Stimulated activated CD8-positive, alpha-beta memory T cell treated with anti-CD3 and anti-CD28 coated beads, Interleukin-7, amount 100 ng/mL, for 1 hour (primary cell): ENCODE data around the gene RFC2.
"Not testable (repeated sequence)": the region's sequence is repeated elsewhere in the genome, so short reads cannot be mapped to it uniquely, and the experiment has no call there.

Experiments
- DNase-seq, 2 donors: peaks; one replicate each; pipeline ENCODE4 v3.0.0-alpha.2; 2020; ENCODE audit warnings: low read depth in 2 of 2

Gene RFC2

DNA sequence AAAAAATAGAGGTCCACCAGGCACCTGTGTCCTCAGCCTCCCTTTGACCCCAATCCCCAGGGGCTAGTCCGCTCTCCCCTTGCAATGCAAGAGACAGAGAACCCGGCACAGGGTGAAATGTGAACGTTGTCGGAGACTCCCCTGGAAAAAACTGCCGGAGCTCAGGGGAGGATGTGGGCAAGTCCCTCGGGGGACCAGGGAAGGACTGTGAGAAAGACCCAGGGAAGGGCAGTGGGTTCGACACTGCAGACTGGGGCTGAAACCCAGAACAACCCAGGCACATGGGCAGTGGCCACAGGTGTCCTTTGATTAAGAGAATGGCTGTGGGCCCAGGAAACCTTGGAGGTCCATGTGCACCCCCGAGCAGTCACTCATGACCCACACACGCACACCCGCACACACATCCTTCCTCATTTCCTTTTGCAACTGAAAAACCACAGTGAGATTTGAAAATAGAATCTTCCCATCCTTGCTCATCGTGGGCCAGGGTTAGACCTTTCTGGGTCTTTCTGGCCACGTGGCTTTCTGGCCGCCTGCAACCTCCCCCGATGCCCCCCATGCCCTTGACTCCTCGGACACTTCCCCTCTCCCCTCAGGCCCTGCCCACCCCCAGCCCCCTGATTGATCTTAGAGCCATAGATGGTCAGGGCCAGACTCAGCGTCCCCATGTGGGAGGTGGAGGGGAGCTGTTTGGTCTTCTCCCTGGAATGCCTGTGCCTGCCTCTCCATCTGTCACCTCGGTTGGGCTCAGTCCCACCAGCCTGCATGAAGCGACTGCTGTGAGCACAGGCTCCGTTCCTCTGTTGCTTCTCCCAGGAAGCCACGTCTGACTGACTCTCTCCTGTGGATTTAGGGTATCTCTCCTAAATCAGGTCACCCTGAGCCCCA, 36.5 kb downstream of the RFC2 start:
- no peak for DNase-seq

DNA sequence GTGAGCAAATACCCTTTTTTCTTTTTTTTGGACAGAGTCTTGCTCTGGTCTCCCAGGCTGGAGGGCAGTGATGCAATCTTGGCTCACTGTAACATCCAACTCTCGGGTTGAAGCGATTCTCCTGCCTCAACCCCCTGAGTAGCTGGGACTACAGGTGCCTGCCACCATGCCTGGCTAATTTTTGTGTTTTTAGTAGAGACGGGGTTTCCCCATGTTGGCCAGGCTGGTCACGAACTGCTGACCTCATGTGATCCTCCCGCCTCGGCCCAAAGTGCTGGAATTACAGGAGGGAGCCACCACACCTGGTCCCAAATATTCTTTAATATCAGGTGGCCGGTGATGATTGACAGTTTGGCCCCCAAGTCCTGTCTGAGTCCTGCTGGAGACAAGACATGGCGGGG, 37.8 kb downstream of the RFC2 start:
- DNase-seq: no peak

DNA sequence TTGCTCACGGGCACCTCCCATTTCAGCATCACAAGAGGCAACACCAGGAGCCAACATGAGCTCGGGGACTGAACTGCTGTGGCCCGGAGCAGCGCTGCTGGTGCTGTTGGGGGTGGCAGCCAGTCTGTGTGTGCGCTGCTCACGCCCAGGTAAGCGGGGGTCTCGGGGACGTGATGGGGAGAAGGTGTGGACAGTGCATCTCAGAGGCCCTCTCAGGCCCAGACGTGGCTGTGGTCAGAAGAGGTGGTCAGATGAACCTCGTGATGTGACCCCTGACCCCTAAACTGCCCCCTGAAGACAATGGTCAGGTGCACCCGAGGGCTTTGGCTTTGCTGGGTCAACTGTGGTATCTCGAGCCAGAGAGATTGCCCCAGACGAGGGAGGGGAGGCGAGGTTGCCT, 38.3 kb downstream of the RFC2 start:
- DNase-seq: no peak

DNA sequence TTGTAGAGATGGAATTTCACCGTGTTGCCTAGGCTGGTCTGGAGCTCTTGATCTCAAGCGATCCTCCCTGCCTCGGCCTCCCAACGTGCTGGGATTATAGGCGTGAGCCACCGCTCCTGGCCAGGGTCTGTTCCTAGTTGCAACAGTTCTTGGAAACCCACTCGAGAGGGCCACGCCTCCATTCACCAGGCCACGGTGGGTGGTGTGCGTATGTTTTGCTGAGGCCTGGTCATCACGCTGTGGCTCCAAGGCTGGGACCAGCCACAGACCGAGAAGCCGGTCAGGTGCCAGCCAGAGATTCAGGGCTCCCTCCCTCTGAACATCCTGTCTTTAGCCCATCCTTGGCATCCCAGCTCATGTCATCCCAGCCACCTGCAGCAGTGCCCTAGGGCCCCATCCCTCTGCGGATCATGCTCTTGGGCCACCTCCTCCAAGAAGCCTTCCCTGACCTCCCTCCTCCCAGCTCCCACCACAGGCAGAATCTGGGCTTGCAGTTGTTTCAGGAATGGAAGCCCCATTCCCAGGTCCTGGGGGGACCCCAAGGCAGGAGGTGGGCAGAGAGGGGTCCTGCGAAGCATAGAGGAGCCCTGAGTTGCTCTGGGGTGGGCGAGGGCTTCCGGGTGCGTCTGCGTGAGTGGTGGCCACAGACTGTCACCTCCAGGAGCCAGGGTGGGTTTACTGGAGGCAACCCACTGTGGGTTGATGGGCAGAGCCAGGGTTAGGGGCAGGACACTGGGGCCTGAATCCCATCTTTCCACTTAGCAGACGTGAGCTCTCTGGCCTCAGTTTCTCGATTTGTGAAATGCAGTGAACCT, 39.2 kb downstream of the RFC2 start:
- DNase-seq: no peak

DNA sequence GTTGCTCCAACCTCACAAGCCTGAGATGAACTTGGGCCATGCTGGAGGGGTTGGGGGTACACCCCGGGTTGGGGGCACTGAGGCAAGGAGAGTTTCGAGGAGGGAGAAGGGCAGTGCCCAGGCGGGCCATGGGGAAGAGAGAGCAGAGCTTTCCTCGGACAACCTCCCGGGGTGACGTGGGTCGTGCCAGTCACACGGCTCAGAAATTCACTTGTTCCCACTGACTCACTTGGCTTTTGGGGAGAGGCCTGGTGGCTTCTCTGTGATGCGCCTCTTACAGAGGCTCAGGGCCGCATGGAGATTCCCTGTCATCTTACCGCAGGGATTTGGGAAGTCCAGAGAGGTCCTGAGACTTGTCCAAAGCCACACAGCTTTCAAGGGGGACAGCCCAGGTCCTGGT, 41.5 kb downstream of the RFC2 start:
- no peak for DNase-seq

DNA sequence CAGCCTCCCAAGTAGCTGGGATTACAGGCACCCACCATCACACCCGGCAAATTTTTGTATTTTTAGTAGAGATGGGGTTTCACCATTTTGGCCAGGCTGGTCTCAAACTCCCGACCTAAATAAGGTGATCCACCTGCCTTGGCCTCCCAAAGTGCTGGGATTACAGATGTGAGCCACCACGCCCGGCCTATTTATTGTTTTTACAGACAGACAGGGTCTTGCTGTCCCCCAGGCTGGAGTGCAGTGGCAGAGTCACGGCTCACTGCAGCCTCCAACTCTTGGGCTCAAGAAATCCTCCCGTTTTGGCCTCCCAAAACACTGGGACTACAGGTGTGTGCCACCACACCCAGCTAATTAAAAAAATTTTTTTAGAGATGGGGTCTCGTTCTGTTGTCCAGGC, 46.0 kb downstream of the RFC2 start:
- not testable (repeated sequence) for DNase-seq

DNA sequence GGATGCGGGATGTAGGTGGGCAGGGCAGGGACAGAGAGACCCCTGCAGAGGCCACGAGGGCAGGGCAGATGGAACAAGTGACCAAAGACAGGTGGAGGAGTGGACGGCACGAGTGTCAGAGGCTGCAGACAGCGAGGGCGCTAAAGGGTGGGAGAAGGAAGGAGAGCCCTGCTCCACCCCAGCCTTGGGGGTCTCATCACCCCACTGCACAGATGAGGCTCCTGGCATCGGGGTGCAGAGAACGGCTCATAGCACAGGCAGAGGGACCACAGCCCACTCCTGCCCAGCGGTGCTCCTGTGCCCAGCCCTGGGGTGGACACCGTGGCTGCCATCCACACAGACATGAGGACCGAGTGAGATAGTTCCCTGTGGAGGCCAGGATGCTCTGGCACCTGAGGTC, 46.6 kb downstream of the RFC2 start:
- no peak for DNase-seq

DNA sequence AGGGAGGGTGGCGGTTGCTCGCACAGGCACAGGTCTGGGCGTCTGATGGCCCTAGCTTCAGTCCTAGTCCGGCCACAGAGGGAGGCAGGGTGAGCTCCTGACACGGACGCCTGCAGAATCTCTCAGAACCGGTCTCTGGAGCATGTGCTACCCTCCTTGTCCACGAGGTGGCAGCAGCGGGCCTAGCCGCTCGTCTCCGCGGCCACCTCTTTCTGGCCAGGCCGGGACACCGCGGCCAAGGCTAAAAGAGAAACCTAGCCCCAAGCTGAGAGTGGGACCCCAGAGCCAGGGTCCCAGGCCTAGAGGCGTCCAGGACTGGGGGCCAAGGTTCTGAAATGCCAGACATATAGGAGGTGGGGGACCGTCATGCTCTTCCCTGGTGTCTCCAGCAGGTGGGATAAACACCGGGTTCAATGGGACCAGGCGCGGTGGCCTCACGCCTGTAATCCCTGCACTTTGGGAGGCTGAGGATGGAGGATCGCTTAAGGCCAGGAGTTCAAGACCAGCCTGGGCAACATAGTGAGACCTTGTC, 47.5 kb downstream of the RFC2 start:
- DNase-seq: peak; percentile 51 to 71

DNA sequence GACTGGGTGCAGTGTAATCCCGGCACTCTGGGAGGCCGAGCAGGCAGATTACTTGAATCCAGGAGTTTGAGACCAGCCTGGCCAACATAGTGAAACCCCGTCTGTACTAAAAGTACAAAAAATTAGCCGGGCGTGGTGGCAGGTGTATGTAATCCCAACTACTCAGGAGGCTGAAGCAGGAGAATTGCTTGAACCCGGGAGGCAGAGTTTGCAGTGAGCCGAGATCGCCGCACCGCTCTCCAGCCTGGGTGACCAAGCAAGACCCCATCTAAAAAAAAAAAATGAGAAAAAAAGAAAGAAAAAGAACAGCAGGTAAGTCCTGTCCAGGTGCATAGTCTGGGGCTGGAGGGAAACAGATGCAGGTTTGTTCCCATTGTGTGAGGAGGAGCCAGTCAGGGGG, 48.1 kb downstream of the RFC2 start:
- not testable (repeated sequence) for DNase-seq

DNA sequence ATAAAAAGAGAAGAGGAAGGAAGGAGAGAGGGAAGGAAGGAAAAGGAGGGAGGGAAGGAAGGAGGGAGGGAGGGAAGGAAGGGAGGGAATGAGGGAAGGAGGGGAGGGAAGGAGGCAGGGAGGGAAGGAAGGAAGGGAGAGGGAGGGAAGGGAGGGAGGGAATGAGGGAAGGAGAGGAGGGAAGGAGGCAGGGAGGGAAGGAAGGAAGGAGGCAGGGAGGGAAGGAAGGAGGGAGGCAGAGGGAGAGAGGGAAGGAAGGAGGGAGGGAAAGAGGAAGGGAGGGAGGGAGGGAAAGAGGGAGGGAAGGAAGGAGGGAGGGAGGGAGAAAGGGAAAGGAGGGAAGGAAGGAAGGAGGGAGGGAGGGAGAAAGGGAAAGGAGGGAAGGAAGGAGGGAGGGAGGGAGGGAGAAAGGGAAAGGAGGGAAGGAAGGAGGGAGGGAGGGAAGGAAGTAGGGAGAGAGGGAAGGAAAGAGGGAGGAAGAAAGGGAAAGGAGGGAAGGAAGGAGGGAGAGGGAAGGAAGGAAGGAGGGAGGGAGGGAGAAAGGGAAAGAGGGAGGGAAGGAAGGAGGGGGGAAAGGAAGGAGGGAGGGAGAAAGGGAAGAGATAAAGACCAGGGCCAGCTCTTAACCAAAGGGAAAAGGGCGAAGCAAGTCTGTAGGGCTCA, 50.1 kb downstream of the RFC2 start:
- no peak for DNase-seq

DNA sequence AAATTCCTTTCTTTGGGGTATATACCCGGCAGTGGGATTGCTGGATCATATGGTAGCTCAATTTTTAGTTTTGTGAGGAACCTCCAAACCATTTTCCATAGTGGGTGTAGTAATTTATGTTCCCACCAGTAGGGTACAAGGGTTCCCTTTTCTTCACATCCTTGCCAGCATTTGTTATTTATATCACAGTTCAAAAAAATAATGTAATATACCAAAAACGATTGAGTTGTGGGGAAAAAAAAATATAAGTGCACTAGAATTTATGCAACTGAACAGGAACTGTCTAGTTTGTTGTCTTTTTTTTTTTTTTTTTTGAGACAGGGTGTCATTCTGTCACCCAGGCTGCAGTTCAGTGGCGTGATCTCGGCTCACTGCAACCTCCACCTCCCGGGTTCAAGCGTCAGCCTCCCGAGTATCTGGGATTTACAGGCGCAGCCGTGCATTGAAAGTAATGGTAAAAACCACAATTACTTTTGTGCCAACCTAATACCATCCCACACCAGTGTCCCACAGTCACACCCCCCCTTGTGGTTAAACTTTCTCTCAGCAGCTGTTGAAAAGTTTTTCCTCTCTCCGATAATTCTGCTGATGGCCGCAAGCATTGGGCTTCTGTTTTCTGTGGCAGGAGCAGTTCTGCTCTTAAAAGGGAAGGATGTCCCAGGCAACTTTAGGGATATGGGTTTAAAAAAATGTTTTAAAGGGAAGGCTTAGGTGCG, 51.2 kb downstream of the RFC2 start:
- no peak for DNase-seq

DNA sequence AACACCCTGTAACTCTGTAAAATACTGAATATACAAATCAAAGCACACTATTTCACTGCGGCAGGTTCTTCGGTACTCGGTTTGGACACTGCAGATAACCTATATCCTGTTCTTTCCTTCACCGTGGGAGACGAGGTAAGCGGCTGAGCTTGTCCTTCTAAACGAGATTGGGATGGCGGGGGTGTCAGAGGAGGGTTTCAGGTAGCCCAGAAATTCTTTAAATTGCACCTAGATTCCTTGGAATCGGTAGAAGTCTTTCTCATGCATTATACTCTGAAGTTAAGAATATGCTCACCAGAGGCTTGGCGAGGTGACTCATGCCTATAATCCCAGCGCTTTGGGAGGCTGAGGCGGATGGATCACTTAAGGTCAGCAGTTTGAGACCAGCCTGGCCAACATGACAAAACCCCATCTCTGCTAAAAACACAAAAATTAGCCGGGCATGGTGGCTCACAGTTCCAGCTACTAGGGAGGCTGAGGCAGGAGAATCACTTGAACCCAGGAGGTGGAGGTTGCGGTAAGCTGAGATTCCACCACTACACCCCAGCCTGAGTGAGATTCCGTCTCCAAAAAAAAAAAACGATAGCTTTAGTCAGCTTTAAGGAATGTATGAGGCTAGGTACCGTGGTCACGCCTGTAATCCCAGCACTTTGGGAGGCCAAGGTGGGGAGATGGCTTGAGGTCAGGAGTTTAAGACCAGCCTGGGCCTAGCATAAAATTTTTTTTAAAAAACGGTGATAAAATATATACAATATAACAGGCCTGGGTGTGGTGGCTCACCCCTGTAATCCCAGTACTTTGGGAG, 54.4 kb downstream of the RFC2 start:
- DNase-seq: no peak

DNA sequence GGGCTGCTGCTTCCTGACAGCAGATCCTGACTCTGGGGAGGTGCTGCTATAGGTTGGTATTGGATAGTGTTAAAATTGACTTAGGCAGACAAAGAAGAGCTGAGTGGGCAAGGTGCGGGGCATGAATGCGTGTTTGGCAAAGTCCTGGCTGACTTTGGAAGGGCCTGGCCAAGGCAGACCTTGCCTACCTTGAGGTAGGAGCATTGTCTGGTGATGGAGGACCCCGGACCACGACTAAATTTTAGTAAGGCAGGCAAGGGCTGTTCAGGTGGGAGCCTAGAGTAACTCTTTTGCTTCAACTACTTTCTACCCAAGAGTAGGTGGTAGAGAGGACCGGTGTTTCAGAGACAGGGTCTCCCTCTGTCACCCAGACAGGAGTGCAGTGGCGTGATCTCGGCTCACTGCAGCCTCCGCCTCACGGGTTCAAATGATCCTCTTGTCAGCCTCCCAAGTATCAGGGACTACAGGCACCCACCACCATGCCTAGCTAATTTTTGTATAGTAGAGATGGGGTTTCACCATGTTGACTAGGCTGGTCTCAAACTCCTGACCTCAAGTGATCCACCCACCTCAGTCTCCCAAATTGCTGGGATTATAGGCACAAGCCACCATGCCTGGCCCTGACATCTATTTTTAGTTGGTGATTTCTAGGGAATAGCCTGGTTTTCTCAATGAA, 56.6 kb downstream of the RFC2 start:
- no peak for DNase-seq

DNA sequence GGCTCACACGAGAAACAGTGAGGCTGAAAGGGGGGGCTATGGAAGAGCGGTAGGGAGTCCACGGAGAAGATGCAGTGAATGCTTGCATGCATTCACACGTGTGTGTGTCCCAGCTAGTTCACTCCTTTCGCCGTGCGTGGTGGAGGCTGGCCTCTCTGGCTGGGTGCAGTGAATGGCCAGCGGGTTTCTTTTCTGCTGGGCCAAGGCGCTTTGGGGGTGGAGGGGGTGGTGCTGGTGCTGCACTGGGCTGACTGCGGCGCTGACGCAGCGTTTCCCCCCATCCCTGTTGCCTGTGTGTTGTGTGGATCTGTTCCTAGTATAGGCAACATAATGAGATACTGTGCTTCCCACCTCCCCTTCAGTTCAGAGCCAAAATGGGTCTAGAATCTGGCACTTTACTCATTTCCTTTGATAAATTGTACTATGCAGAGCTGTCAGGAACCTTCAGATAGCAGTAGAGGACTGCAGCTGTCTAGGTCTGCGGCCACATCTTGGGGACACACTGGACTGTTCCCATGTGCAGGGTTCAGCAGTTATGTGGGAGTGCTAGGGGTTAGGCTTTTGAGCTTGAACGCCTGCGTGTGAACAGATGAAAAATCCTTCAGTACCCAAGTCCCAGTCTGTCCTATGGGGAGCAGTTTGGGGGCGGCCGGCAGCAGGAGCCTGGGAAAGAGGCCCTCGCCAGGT, 58.1 kb downstream of the RFC2 start:
- DNase-seq: not testable (repeated sequence)

DNA sequence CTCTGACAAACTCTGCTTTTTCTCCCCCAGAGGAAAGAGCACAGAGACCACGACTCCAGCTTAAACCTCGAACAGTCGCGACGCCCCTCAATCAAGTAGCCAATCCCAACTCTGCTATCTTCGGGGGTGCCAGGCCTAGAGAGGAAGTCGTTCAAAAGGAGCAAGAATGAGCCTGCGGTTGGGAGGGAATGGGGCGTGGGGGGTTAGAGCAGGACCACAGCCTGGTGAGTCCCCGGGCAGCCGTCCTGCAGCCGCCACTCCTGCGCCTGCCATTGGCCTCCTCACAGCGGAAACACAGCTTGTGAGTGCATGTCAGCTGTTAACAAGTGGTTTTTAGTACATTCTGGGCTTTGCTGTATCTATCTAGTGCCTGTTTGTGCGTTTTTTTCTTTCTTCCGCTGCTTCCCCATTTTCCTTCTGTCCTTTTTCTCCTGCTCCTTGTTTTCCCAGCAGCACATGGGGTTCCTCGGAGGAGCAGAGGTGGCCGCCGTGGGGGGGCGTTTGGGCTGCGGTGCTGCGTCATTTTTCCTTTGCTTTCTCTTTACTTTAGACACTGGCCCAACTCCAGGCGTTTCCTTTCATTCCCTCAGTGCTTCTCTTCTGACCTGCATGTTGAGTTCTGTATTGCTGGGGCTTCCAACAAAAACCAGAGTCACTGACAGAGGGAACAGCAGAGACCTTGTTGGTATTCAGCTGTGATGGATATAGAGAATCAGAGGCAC, 58.9 kb downstream of the RFC2 start:
- DNase-seq: not testable (repeated sequence)

DNA sequence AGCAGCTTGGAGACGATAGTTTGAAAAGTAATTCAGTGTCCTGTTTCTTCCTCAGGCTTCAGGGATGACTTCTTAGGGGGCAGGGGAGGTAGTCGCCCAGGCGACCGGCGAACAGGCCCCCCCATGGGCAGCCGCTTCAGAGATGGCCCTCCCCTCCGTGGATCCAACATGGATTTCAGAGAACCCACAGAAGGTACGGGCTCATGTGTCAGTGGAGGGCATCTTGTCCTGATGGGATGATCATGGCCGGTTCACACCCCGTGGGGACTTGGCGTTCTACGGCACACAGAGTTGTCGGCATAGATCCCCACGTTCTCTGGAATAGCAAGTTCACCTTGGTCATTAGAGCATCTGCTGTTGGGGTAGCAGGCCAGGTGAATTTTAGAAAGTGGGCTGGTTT, 59.5 kb downstream of the RFC2 start:
- no peak for DNase-seq

DNA sequence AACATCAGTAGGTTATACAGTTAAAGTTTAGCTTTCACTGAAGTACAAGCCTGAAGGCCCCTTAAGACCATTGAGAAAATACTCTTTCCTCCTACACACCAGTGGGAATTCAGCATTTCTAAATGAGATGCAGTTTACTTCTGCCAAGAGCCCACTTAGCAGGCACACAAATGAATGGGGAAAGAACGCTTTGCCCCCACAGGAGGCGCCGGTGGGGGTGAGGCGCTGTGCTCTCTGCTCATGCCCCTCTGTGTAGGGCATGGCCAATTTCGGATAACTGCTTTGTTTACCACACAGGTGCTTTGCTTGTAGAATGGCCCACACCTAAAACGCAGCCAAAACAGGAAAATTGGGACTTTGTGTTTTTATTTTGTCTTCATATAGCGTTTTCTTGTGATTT, 60.3 kb downstream of the RFC2 start:
- no peak for DNase-seq

DNA sequence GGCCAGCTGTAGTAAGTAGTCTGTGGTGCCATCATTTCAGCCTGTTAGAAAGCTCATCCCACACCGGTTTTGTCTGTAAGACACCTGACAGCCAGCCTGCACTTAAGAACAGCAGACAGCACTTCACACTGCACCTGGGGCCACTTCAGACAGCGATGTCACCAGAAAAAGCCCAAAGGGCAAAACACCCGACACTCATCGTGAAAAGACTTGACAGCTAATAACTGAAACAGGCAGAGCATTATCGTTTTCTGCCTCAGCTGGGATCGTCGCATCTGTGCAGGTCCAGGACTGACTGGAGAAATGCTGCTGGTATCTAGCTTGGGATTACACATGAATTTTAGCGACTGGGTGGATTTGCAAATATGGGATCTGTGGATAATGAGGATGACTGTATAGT, 61.1 kb downstream of the RFC2 start:
- DNase-seq: no peak

DNA sequence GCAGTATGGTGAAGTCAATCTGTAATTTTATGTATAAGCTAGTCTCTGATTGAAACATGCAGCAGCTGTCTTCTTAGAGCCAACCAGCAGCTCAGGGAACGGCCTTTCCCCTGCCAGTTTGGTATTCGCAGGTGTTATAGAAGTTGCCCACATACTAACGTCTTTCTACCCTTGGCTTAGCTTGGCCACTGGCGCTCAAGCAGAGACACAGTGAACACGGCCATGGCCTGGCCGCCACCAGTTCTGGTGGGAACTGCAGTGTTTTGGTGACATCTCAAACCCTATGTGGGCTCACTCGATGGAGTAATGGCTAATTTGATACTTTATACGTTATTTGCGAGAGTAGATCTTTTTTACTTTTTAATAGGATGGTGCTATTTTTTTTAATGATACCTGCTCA, 63.0 kb downstream of the RFC2 start:
- DNase-seq: no peak
